ENCODE data around the gene SPRN.
"Not testable (repeated sequence)": the region's sequence is repeated elsewhere in the genome, so short reads cannot be mapped to it uniquely, and the experiment has no call there.

GRCh38 chr10:133424102-133424501 lies 323 bp downstream of the SPRN start:
- TF ChIP-seq, protein P1, sequence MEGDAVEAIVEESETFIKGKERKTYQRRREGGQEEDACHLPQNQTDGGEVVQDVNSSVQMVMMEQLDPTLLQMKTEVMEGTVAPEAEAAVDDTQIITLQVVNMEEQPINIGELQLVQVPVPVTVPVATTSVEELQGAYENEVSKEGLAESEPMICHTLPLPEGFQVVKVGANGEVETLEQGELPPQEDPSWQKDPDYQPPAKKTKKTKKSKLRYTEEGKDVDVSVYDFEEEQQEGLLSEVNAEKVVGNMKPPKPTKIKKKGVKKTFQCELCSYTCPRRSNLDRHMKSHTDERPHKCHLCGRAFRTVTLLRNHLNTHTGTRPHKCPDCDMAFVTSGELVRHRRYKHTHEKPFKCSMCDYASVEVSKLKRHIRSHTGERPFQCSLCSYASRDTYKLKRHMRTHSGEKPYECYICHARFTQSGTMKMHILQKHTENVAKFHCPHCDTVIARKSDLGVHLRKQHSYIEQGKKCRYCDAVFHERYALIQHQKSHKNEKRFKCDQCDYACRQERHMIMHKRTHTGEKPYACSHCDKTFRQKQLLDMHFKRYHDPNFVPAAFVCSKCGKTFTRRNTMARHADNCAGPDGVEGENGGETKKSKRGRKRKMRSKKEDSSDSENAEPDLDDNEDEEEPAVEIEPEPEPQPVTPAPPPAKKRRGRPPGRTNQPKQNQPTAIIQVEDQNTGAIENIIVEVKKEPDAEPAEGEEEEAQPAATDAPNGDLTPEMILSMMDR (IDR thresholded peaks at IDR 0.05; ENCODE audit: low read depth, low read length) = not testable (repeated sequence)
- TF ChIP-seq POLR2A (IDR thresholded peaks at IDR 0.05; ENCODE audit: extremely low read depth, insufficient read length) = not testable (repeated sequence)
